Testis (tissue), 2 donors: ENCODE data around the gene FRMD4B.
"Not testable (repeated sequence)": the region's sequence is repeated elsewhere in the genome, so short reads cannot be mapped to it uniquely, and the experiment has no call there.

Source experiments
- POLR2A ChIP-seq: fragments of 450-650 bp; IDR thresholded peaks from one replicate; pipeline ENCODE4 v1.6.1; 2017; ENCODE audit warnings: antibody characterized with exemption, mild to moderate bottlenecking, moderate library complexity
- TF ChIP-seq, protein P1 (sequence below), 3 experiments: fragments of 450-650 bp in 2 of 3; fragments of 200-600 bp in 1 of 3; sonication (generic) in 1 of 3; IDR thresholded peaks; one replicate each; pipeline ENCODE4 v1.5.1; 2016 to 2019; ENCODE audit warnings: antibody characterized with exemption in 3 of 3, mild to moderate bottlenecking in 2 of 3, moderate library complexity in 1 of 3

DNA sequence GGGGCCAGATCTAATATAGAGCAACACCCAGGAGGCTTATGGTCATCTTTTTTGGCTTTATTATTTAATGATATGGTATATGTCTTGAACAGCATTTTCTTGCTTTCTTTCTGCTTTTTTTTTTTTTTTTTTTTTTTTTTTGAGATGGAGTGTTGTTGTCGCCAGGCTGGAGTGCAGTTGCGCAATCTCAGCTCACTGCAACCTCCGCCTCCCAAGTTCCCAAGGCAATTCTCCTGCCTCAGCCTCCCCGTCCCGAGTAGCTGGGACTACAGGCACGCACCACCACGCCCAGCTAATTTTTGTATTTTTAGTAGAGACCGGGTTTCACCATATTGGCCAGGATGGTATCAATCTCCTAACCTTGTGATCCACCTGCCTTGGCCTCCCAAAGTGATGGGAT lies 108.5 kb downstream of the FRMD4B start:
- TF ChIP-seq, protein P1, sequence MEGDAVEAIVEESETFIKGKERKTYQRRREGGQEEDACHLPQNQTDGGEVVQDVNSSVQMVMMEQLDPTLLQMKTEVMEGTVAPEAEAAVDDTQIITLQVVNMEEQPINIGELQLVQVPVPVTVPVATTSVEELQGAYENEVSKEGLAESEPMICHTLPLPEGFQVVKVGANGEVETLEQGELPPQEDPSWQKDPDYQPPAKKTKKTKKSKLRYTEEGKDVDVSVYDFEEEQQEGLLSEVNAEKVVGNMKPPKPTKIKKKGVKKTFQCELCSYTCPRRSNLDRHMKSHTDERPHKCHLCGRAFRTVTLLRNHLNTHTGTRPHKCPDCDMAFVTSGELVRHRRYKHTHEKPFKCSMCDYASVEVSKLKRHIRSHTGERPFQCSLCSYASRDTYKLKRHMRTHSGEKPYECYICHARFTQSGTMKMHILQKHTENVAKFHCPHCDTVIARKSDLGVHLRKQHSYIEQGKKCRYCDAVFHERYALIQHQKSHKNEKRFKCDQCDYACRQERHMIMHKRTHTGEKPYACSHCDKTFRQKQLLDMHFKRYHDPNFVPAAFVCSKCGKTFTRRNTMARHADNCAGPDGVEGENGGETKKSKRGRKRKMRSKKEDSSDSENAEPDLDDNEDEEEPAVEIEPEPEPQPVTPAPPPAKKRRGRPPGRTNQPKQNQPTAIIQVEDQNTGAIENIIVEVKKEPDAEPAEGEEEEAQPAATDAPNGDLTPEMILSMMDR (IDR thresholded peaks at IDR 0.05), result not testable (repeated sequence)
- TF ChIP-seq POLR2A, result not testable (repeated sequence)
